Measurements from ENCODE around the gene SGMS1.

The SGMS1 gene

DNA sequence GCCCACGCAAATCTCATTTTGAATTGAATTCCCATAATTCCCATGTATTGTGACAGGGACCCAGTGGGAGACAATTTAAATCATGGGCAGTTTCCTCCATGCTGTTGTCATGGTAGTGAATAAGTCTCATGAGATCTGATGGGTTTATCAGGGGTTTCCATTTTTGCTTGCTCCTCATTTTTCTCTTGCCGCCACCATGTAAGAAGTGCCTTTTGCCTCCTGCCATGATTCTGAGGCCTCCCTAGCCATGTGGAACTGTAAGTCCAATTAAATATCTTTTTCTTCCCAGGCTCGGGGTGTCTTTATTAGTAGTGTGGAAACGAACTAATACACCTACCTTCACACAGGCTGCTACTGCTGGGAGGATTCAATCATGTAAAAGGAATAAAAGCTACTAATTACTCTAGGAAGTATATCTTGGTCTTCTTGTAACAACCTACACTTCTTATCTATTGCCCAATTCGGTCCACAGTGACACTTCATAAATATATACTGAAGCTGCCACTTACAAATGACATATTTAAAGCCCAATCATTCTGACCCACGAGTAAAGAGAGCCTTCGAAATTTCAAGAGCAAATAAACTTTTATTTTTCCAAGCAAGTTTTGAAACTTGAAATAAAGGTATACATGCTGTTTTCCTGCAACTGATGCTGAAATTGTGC is 272.1 kb downstream of the SGMS1 start:
- Histone ChIP-seq H3K4me1 (peaks cover 0 to 7% (median 2%) of the 10 kb centered on the region in 4 donors), H3K27me3 (no peaks in the 10 kb centered on the region), H3K4me3 (no peak overlapping the region), H3K9me3 (peaks cover 0 to 3% (median 0%) of the 10 kb centered on the region in 3 donors), H3K27ac (no peak overlapping the region), H3K36me3 (peaks cover 0 to 5% (median 0%) of the 10 kb centered on the region in 3 donors)
- intact Hi-C loops (cut with DNase I; ENCODE audit: low total_unique reads): no loop called here
- TF ChIP-seq, protein P1, sequence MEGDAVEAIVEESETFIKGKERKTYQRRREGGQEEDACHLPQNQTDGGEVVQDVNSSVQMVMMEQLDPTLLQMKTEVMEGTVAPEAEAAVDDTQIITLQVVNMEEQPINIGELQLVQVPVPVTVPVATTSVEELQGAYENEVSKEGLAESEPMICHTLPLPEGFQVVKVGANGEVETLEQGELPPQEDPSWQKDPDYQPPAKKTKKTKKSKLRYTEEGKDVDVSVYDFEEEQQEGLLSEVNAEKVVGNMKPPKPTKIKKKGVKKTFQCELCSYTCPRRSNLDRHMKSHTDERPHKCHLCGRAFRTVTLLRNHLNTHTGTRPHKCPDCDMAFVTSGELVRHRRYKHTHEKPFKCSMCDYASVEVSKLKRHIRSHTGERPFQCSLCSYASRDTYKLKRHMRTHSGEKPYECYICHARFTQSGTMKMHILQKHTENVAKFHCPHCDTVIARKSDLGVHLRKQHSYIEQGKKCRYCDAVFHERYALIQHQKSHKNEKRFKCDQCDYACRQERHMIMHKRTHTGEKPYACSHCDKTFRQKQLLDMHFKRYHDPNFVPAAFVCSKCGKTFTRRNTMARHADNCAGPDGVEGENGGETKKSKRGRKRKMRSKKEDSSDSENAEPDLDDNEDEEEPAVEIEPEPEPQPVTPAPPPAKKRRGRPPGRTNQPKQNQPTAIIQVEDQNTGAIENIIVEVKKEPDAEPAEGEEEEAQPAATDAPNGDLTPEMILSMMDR (IDR thresholded peaks at IDR 0.05): no peak
- DNase-seq: no peak

DNA sequence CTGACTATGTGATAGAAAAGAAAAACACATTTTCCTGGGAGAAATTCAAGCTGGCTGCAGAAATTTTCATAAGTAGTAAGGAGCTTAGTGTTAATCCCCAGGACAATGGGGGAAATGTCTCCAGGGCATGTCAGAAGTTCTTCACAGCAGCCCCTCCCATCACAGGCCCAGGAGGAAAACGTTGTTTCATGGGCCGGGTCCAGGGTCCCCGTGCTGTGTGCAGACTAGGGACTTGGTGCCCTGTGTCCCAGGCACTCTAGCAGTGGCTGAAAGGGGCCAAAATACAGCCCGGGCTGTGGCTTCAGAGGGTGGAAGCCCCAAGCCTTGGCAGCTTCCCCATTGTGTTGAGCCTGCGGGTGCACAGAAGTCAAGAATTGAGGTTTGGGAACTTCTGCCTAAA is 273.4 kb downstream of the SGMS1 start:
- H3K27ac ChIP-seq: no peak overlapping the region
- H3K9me3 ChIP-seq: peaks cover 0 to 3% (median 0%) of the 10 kb centered on the region in 3 donors
- intact Hi-C loops (cut with DNase I; ENCODE audit: low total_unique reads): no loop called here
- H3K36me3 ChIP-seq: peaks cover 0 to 5% (median 0%) of the 10 kb centered on the region in 3 donors
- no peaks in the 10 kb centered on the region for H3K27me3 ChIP-seq
- TF ChIP-seq, protein P1 (IDR thresholded peaks at IDR 0.05): no peak
- H3K4me1 ChIP-seq: peaks cover 0 to 7% (median 2%) of the 10 kb centered on the region in 4 donors
- no peak for DNase-seq
- H3K4me3 ChIP-seq: no peak overlapping the region

DNA sequence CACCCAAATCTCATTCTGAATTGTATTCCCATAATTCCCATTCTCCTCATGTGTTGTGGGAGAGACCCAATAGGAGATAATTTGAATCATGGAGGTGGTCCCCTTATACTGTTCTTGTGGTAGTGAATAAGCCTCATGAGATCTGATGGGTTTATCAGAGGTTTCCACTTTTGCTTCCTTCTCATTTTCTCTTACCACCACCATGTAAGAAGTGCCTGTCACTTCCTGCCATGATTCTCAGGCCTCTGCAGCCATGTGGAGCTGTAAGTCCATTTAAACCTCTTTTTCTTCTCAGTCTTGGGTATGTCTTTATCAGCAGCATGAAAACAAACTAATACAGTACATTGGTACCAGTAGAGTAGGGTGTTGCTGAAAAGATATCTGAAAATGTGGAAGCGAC is 274.2 kb downstream of the SGMS1 start:
- Histone ChIP-seq H3K27ac (no peak overlapping the region), H3K4me3 (no peak overlapping the region), H3K9me3 (peaks cover 0 to 3% (median 0%) of the 10 kb centered on the region in 3 donors), H3K36me3 (peaks cover 0 to 5% (median 0%) of the 10 kb centered on the region in 3 donors), H3K4me1 (peaks cover 0 to 7% (median 2%) of the 10 kb centered on the region in 4 donors), H3K27me3 (no peaks in the 10 kb centered on the region)
- DNase-seq: no peak
- TF ChIP-seq, protein P1 (IDR thresholded peaks at IDR 0.05): no peak
- intact Hi-C loops (cut with DNase I; ENCODE audit: low total_unique reads): no loop called here

DNA sequence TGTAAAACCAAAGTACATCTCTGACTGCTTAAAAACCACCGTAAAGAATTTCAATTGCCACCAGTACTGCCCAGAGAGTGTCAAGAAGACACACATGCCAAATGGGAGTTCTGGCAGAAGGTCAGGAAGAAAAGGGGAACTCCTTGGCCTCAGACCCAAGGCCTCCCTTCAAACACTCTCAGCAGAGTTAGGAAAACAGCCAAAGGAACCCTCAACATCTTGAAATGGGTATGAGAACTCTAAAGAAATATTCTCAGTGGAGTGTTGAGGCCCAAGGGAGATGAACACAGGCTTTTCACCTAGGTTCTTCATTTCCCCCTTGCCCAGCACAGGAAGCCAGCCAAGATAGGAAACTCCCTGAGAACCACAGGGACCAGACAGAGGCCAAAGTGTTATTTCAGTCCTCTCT is 276.4 kb downstream of the SGMS1 start:
- no peak for DNase-seq
- TF ChIP-seq, protein P1 (IDR thresholded peaks at IDR 0.05): no peak
- peaks cover 0 to 3% (median 0%) of the 10 kb centered on the region in 3 donors for H3K9me3 ChIP-seq
- H3K27me3 ChIP-seq: no peaks in the 10 kb centered on the region
- H3K4me1 ChIP-seq: peaks cover 0 to 7% (median 2%) of the 10 kb centered on the region in 4 donors
- peaks cover 0 to 21% (median 14%) of the 10 kb centered on the region in 3 donors for H3K36me3 ChIP-seq
- intact Hi-C loops (cut with DNase I; ENCODE audit: low total_unique reads): no loop called here
- no peak overlapping the region for H3K4me3 ChIP-seq
- H3K27ac ChIP-seq: no peak overlapping the region

DNA sequence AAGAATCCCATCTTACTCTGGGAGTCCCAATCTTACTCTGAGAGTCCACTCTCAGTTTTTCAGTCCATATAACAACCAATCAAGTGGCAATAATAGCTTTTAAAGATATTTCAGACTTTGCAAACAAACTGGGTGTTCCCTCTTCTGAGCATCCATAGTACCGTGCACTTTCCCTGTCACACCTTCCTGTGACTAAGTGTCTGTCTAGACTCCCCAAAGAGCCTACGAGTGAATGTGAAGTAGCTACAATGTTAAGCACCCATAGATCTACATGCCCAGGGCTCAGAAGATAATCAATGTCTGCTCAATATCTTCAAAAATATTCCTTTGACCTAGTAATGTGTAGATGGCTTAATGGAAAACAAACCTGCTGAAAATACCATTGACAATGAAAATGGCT is 276.8 kb downstream of the SGMS1 start:
- H3K27me3 ChIP-seq: no peaks in the 10 kb centered on the region
- H3K36me3 ChIP-seq: peaks cover 0 to 21% (median 14%) of the 10 kb centered on the region in 3 donors
- no peak overlapping the region for H3K4me3 ChIP-seq
- peaks cover 0 to 3% (median 0%) of the 10 kb centered on the region in 3 donors for H3K9me3 ChIP-seq
- intact Hi-C loops (cut with DNase I; ENCODE audit: low total_unique reads): no loop called here
- no peak overlapping the region for H3K27ac ChIP-seq
- DNase-seq: no peak
- H3K4me1 ChIP-seq: peaks cover 0 to 7% (median 2%) of the 10 kb centered on the region in 4 donors
- TF ChIP-seq, protein P1 (IDR thresholded peaks at IDR 0.05): no peak
